Measurements from ENCODE around the gene HIBCH.

GRCh38 chr2:190261851-190262250, 57.8 kb downstream of the HIBCH start:
- TF ChIP-seq EP300 (IDR thresholded peaks at IDR 0.05; ENCODE audit: borderline replicate concordance) (no peak), NFIC (IDR thresholded peaks at IDR 0.05) (no peak), RAD21 (IDR thresholded peaks at IDR 0.05; ENCODE audit: low read depth) (no peak), EGR1 (IDR thresholded peaks at IDR 0.05) (no peak), CREB1 (IDR thresholded peaks at IDR 0.05; ENCODE audit: low read depth) (no peak), TCF12 (IDR thresholded peaks at IDR 0.05; ENCODE audit: low read depth) (no peak), YY1 (IDR thresholded peaks at IDR 0.05; ENCODE audit: low read depth) (no peak), FOXM1 (IDR thresholded peaks at IDR 0.05; ENCODE audit: borderline replicate concordance, low read depth) (no peak), USF1 (IDR thresholded peaks at IDR 0.05) (no peak), TAF1 (IDR thresholded peaks at IDR 0.05; ENCODE audit: low read depth) (no peak)
- TF ChIP-seq, protein P1, sequence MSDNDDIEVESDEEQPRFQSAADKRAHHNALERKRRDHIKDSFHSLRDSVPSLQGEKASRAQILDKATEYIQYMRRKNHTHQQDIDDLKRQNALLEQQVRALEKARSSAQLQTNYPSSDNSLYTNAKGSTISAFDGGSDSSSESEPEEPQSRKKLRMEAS (IDR thresholded peaks at IDR 0.05): no peak
